ENCODE results near the gene DYRK3. TPM values are rescaled to one million over a fixed set of nuclear protein-coding genes. Genes with fewer than 3 reads are reported as not detected.
A peak's percentile ranks its signal among the peaks of the same experiment; 100 is the strongest.

The DYRK3 gene
- 39.6 and 56.6 TPM in 2 replicates for total RNA-seq (2011; cell fraction: chromatin; rRNA removed; ENCODE audit: low replicate concordance)
- total RNA-seq (2011; cell fraction: nucleolus; rRNA removed): 27.2 and 29.9 TPM in 2 replicates
- total RNA-seq (2011; cell fraction: nucleoplasm; rRNA removed): 31.7 and 33.1 TPM in 2 replicates
- total RNA-seq (2014; rRNA removed) (22.5 and 33.6 TPM in 2 replicates), total RNA-seq (2014; rRNA removed; fragmentation: Illumina TruSeq; extraction: Trizol) (29.6 and 31.0 TPM in 2 replicates), total RNA-seq (2015; rRNA removed; fragmentation: Illumina TruSeq; extraction: Trizol) (23.3 and 25.7 TPM in 2 replicates), total RNA-seq (2021) (30.2 and 31.6 TPM in 2 replicates), polyA plus RNA-seq (2011; rRNA removed) (30.8 and 33.7 TPM in 2 replicates), polyA plus RNA-seq (2014; fragmentation: Illumina TruSeq; extraction: Trizol) (24.8 and 30.2 TPM in 2 replicates), polyA plus RNA-seq (2014; fragmentation: Nextera tagmentation; extraction: Ambion mirVana) (1 to 10 TPM; 4.5 to 5.2 TPM), polyA plus RNA-seq (2014; rRNA removed) (16.3 and 20.2 TPM in 2 replicates), polyA minus RNA-seq (2011; rRNA and poly(A)+ RNA removed) (52.0 and 59.7 TPM in 2 replicates), Bru-seq, nascent RNA (percentile 87 among the genes with signal in this experiment), BruChase-seq, experiment 1, labeled RNA remaining after a 2-hour chase (percentile 82 among the genes with signal in this experiment), BruChase-seq, experiment 2, labeled RNA remaining after a 6-hour chase (percentile 85 among the genes with signal in this experiment)
- polyA plus RNA-seq (2011; cell fraction: cytosol; rRNA removed): 14.5 and 17.4 TPM in 2 replicates
- 20.4 and 23.2 TPM in 2 replicates for polyA plus RNA-seq (2011; cell fraction: nucleus; rRNA removed)
- 17.0 and 17.6 TPM in 2 replicates for polyA plus RNA-seq (2012)
- polyA minus RNA-seq (2011; cell fraction: cytosol; rRNA and poly(A)+ RNA removed): 21.9 and 25.0 TPM in 2 replicates
- 13.9 and 20.9 TPM in 2 replicates for polyA minus RNA-seq (2011; cell fraction: nucleus; rRNA and poly(A)+ RNA removed)
- long read RNA-seq, experiment 1, transcript DYRK3-202 (4 exons, 2,218 nt): minor isoform, 9 of 58 reads
- long read RNA-seq, experiment 1, transcript DYRK3-203 (3 exons, 2,163 nt): major isoform, 16 of 58 reads
- long read RNA-seq, experiment 1, partial matches to known transcripts: 4 of 58 reads
- long read RNA-seq, experiment 1, other reads (novel, unspliced or antisense): 29 of 58 reads
- long read RNA-seq, experiment 2, transcript DYRK3-203 (3 exons, 2,163 nt): major isoform, 10 of 35 reads
- long read RNA-seq, experiment 2, partial matches to known transcripts: 10 of 35 reads
- long read RNA-seq, experiment 2, other reads (novel, unspliced or antisense): 12 of 35 reads
- long read RNA-seq, experiment 3, transcript DYRK3-203 (3 exons, 2,163 nt): major isoform, 10 of 17 reads
- long read RNA-seq, experiment 3, partial matches to known transcripts: 3 of 17 reads
- long read RNA-seq, experiment 3, other reads (novel, unspliced or antisense): 3 of 17 reads

GRCh38 chr1:206635080-206635977 lies at the start of gene DYRK3:
TSS of gene DYRK3 (plus strand) at chr1:206635536. CDS start at chr1:206635704, 168 bp downstream.
- Histone ChIP-seq H3K36me3 (ENCODE audit: control insufficient read depth, insufficient read depth, low read length) (peaks cover 20% of the 10 kb centered on the region), H3K9me1 (ENCODE audit: control insufficient read depth, insufficient read depth, low read length) (no peaks in the 10 kb centered on the region), H4K20me1 (replicated peaks; ENCODE audit: control insufficient read depth, insufficient read depth, low read length) (no peaks in the 10 kb centered on the region), H3K27me3 (ENCODE audit: control insufficient read depth in 2 of 2, insufficient read depth in 2 of 2, low read length in 2 of 2) (no peaks in the 10 kb centered on the region), H3K79me2 (ENCODE audit: control insufficient read depth, insufficient read depth, low read length) (peaks cover 35% of the 10 kb centered on the region), H3K9ac (ENCODE audit: insufficient read depth in 1 of 2, low read depth in 2 of 2, low read length in 2 of 2) (peak within 1 kb of the TSS; percentile 76 to 93), H3K27ac (ENCODE audit: extremely low read depth, low read depth, low read length) (peak within 1 kb of the TSS; percentile 77), H3K4me2 (ENCODE audit: insufficient read depth, low read length) (peak within 1 kb of the TSS; percentile 92), H2AFZ (ENCODE audit: low read depth, low read length) (peak within 1 kb of the TSS; percentile 95), H3K4me3 (peak within 1 kb of the TSS; percentile 87), H3K4me1 (replicated peaks in 1 of 2; ENCODE audit: control insufficient read depth in 2 of 2, insufficient read depth in 2 of 2, low read length in 2 of 2) (peaks cover 14 to 24% of the 10 kb centered on the region in 2 experiments), H3K9me3 (replicated peaks; ENCODE audit: control insufficient read depth, insufficient read depth, low read depth, low read length) (no peaks in the 10 kb centered on the region)
- in situ Hi-C loops (cut with MboI): no loop called here
- ATAC-seq (peak; percentile 93), DNase-seq (ENCODE audit: extremely low read depth in 1 of 4, low spot score in 3 of 4) (peak; percentile 98 to 99 (median 99)), FAIRE-seq (peak; percentile 92)
- WGBS (ENCODE audit: insufficient coverage, low coverage, missing lambda C conversion rate): 3% methylated on average over 63 of the region's 84 CpGs
- CTCF ChIA-PET (ENCODE audit: low intra/inter-chr PET ratio): interaction anchor here (0.6 to 4.2 kb wide), 9 partner anchors 24 to 868 kb away, joined by 3 to 63 read pairs (median 4); partner anchors contain the start of gene IL20
- no TSS peak for BruUV-seq (replicated peaks)
- POLR2A ChIA-PET: interaction anchor here (0.6 to 4.7 kb wide), 24 partner anchors 9 to 418 kb away, joined by 3 to 57 read pairs (median 4); partner anchors contain the start of genes EIF2D, PFKFB2 and YOD1
- intact Hi-C loops (cut with micrococcal nuclease): loop anchor here (2.0 kb wide), 2 partner anchors 99 to 165 kb away; no protein-coding TSS in a partner anchor
- peak; percentile 41; the same call in 1 of the 2 replicates for TF ChIP-seq ARID1B (IDR thresholded peaks at IDR 0.05)
- TF ChIP-seq HNRNPK (IDR thresholded peaks at IDR 0.05; ENCODE audit: low read depth, low read length, poor library complexity, severe bottlenecking): peak; percentile 34
- TF ChIP-seq YBX1 (IDR thresholded peaks at IDR 0.05): no peak
- peak; percentile 22; the same call in 1 of the 2 replicates for TF ChIP-seq ATF3 (IDR thresholded peaks at IDR 0.05)
- peak; percentile 72; the same call in 1 of the 2 replicates for TF ChIP-seq ATF3 (CRISPR knock-in tag; conservative IDR thresholded peaks at IDR 0.05)
- no peak for TF ChIP-seq ZNF586 (CRISPR knock-in tag; conservative IDR thresholded peaks at IDR 0.05)
- no peak for TF ChIP-seq ASH1L (IDR thresholded peaks at IDR 0.05; ENCODE audit: borderline replicate concordance, low read depth, partially characterized antibody)
- TF ChIP-seq ZNF232 (CRISPR knock-in tag; IDR thresholded peaks at IDR 0.05): peak; percentile 72; the same call in 1 of the 2 replicates
- TF ChIP-seq ZNF436 (CRISPR knock-in tag; IDR thresholded peaks at IDR 0.05): no peak
- no peak for TF ChIP-seq ZSCAN32 (CRISPR knock-in tag; IDR thresholded peaks at IDR 0.05)
- TF ChIP-seq ZNF699 (CRISPR knock-in tag; IDR thresholded peaks at IDR 0.05; ENCODE audit: insufficient replicate concordance): no peak
- TF ChIP-seq SIN3A (IDR thresholded peaks at IDR 0.05; ENCODE audit: borderline replicate concordance in 2 of 2, control insufficient read depth in 1 of 2, low read depth in 2 of 2, low read length in 2 of 2): peak; percentile 91 to 95
